H1 (cell line): Measurements from ENCODE around the gene KLF5.

Experiments
- ASH2L ChIP-seq: fragments of 200-600, 300-600 bp; sonication (generic); IDR thresholded peaks from one replicate; pipeline ENCODE4 v1.7.1; 2017; ENCODE audit warnings: low read length
- EZH2 ChIP-seq: fragments of 200-600 bp; sonication (generic); IDR thresholded peaks from 2 replicates; pipeline ENCODE4 v1.7.1; 2012; ENCODE audit warnings: low read depth, mild to moderate bottlenecking, moderate library complexity, low read length, inconsistent platforms; ENCODE audit not compliant: severe bottlenecking
- HDAC6 ChIP-seq: IDR thresholded peaks from one replicate; pipeline ENCODE4 v1.7.1; 2012; ENCODE audit warnings: low read depth, mild to moderate bottlenecking, inconsistent platforms, low read length, moderate library complexity
- NANOG ChIP-seq: IDR thresholded peaks from 2 replicates; pipeline ENCODE4 v1.6.1; 2011; ENCODE audit warnings: low read length, low read depth, mild to moderate bottlenecking, inconsistent platforms; ENCODE audit not compliant: insufficient read depth, poor library complexity, severe bottlenecking
- PHF8 ChIP-seq: fragments of 200-600 bp; sonication (generic); conservative IDR thresholded peaks from 2 replicates; pipeline ENCODE4 v1.7.1; 2012; ENCODE audit warnings: low read depth, mild to moderate bottlenecking, inconsistent platforms, low read length, moderate library complexity
- POLR2AphosphoS5 ChIP-seq: IDR thresholded peaks from 2 replicates; pipeline ENCODE4 v1.6.1; 2011; ENCODE audit warnings: low read depth, low read length
- POU5F1 ChIP-seq: IDR thresholded peaks from 2 replicates; pipeline ENCODE4 v1.6.1; 2011; ENCODE audit warnings: low read depth, mild to moderate bottlenecking, low read length, moderate library complexity
- SRF ChIP-seq: IDR thresholded peaks from 2 replicates; pipeline ENCODE4 v1.6.1; 2011; ENCODE audit warnings: mild to moderate bottlenecking, low read depth, low read length, moderate library complexity
- TEAD4 ChIP-seq: IDR thresholded peaks from 2 replicates; pipeline ENCODE4 v1.6.1; 2012; ENCODE audit warnings: low read depth, low read length, inconsistent platforms, mixed read lengths
- TF ChIP-seq, protein P1 (sequence below), 3 experiments: IDR thresholded peaks; 1 replicate in 2 of 3; 2 replicates in 1 of 3; pipeline versions ENCODE4 v1.5.1 to v1.6.1; 2011; ENCODE audit warnings: low read length in 3 of 3, mild to moderate bottlenecking in 3 of 3, inconsistent platforms in 2 of 3, low read depth in 1 of 3, moderate library complexity in 1 of 3; ENCODE audit not compliant: insufficient read depth in 1 of 3; ENCODE audit errors: control extremely low read depth in 1 of 3

- TF ChIP-seq POLR2AphosphoS5 (no peak), EZH2 (no peak), ASH2L (no peak), PHF8 (no peak), TEAD4 (no peak), POU5F1 (no peak), SRF (no peak), HDAC6 (no peak), NANOG (no peak)
- TF ChIP-seq, protein P1, sequence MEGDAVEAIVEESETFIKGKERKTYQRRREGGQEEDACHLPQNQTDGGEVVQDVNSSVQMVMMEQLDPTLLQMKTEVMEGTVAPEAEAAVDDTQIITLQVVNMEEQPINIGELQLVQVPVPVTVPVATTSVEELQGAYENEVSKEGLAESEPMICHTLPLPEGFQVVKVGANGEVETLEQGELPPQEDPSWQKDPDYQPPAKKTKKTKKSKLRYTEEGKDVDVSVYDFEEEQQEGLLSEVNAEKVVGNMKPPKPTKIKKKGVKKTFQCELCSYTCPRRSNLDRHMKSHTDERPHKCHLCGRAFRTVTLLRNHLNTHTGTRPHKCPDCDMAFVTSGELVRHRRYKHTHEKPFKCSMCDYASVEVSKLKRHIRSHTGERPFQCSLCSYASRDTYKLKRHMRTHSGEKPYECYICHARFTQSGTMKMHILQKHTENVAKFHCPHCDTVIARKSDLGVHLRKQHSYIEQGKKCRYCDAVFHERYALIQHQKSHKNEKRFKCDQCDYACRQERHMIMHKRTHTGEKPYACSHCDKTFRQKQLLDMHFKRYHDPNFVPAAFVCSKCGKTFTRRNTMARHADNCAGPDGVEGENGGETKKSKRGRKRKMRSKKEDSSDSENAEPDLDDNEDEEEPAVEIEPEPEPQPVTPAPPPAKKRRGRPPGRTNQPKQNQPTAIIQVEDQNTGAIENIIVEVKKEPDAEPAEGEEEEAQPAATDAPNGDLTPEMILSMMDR (IDR thresholded peaks at IDR 0.05; ENCODE audit: control extremely low read depth in 1 of 3, insufficient read depth in 1 of 3, low read depth in 1 of 3, low read length in 3 of 3), result no peak
These were observed 23.7 kb downstream of the KLF5 start for GRCh38 chr13:73082471-73082870.
